SU-DHL-6 (cell line): Measurements from ENCODE around the gene CSNK1G3.
"Not testable (repeated sequence)": the region's sequence is repeated elsewhere in the genome, so short reads cannot be mapped to it uniquely, and the experiment has no call there.

Experiments used
- H2AFZ ChIP-seq: fragments of 200-600 bp; sonication (generic); 2 replicates; pipeline ENCODE4 v1.6.1; 2014; ENCODE audit warnings: low read depth, mild to moderate bottlenecking, moderate library complexity, mixed read lengths, antibody characterized with exemption, low read length; ENCODE audit not compliant: severe bottlenecking
- H3F3A ChIP-seq: fragments of 200-600 bp; shearing (Covaris generic); 2 replicates; pipeline ENCODE4 v1.6.0; 2016; ENCODE audit warnings: antibody characterized with exemption, mild to moderate bottlenecking; ENCODE audit not compliant: insufficient read depth
- H3K27ac ChIP-seq: fragments of 200-600 bp; sonication (generic); 2 replicates; pipeline ENCODE4 v1.5.1; 2016; ENCODE audit warnings: low read depth, mild to moderate bottlenecking, low read length, moderate library complexity, mixed read lengths
- H3K27me3 ChIP-seq: fragments of 200-600 bp; sonication (generic), shearing (Covaris generic); 2 replicates; pipeline ENCODE4 v1.6.0; 2014; ENCODE audit warnings: mild to moderate bottlenecking, low read length
- H3K36me3 ChIP-seq: fragments of 200-600 bp; sonication (generic); 2 replicates; pipeline ENCODE4 v1.6.1; 2014; ENCODE audit warnings: mild to moderate bottlenecking, low read length, mixed read lengths
- H3K4me2 ChIP-seq: fragments of 300-600, 200-600 bp; shearing (Covaris generic), sonication (generic); 2 replicates; pipeline ENCODE4 v1.6.0; 2014; ENCODE audit warnings: low read length, low read depth, mild to moderate bottlenecking; ENCODE audit not compliant: poor library complexity, severe bottlenecking
- H3K4me3 ChIP-seq: fragments of 200-600 bp; sonication (generic); 2 replicates; pipeline ENCODE4 v1.5.1; 2014; ENCODE audit warnings: antibody characterized with exemption, low read length, mild to moderate bottlenecking, mixed read lengths; ENCODE audit not compliant: insufficient read depth, poor library complexity, severe bottlenecking
- H3K79me2 ChIP-seq: fragments of 200-600 bp; sonication (generic); 2 replicates; pipeline ENCODE4 v1.6.1; 2014; ENCODE audit warnings: mild to moderate bottlenecking, low read length, moderate library complexity; ENCODE audit not compliant: insufficient read depth
- H3K9ac ChIP-seq: fragments of 200-600 bp; sonication (generic); 2 replicates; pipeline ENCODE4 v1.7.0; 2014; ENCODE audit warnings: mild to moderate bottlenecking, low read length
- H3K9me2 ChIP-seq: fragments of 200-600 bp; sonication (generic); replicated peaks from 2 replicates; pipeline ENCODE4 v1.6.1; 2014; ENCODE audit warnings: low read length; ENCODE audit not compliant: insufficient read depth
- H3K9me3 ChIP-seq: fragments of 200-600 bp; sonication (generic); 2 replicates; pipeline ENCODE4 v1.6.1; 2014; ENCODE audit warnings: low read length, mixed read lengths; ENCODE audit not compliant: insufficient read depth
- H4K20me1 ChIP-seq: fragments of 200-600 bp; sonication (generic); 2 replicates; pipeline ENCODE4 v1.6.1; 2014; ENCODE audit warnings: low read depth, mild to moderate bottlenecking, antibody characterized with exemption, low read length, moderate library complexity, mixed read lengths
- CTCF ChIP-seq: fragments of 200-600 bp; sonication (generic); IDR thresholded peaks from one replicate; pipeline ENCODE4 v1.5.1; 2017; ENCODE audit warnings: antibody characterized with exemption, mild to moderate bottlenecking, low read length, moderate library complexity; ENCODE audit not compliant: insufficient read depth, poor library complexity, severe bottlenecking
- EZH2phosphoT487 ChIP-seq: fragments of 200-600 bp; sonication (generic), shearing (Covaris generic); conservative IDR thresholded peaks from 2 replicates; pipeline ENCODE4 v1.6.1; 2018; ENCODE audit warnings: mild to moderate bottlenecking, antibody characterized with exemption, low read length, moderate library complexity, mixed read lengths

The CSNK1G3 gene

GRCh38 chr5:123486951-123487655, 24.9 kb upstream of the CSNK1G3 start:
- no peaks in the 10 kb centered on the region for H3K36me3 ChIP-seq
- H3K27ac ChIP-seq: no peak overlapping the region
- H3K9me3 ChIP-seq: no peaks in the 10 kb centered on the region
- H3K4me3 ChIP-seq: no peak overlapping the region
- no peak overlapping the region for H3K4me2 ChIP-seq
- H2AFZ ChIP-seq: no peak overlapping the region
- no peaks in the 10 kb centered on the region for H4K20me1 ChIP-seq
- no peak overlapping the region for H3K9ac ChIP-seq
- H3K27me3 ChIP-seq: no peaks in the 10 kb centered on the region
- H3K79me2 ChIP-seq: no peaks in the 10 kb centered on the region
- TF ChIP-seq EZH2phosphoT487: no peak
- no peak for TF ChIP-seq CTCF
- H3K9me2 ChIP-seq: no peaks in the 10 kb centered on the region
- H3F3A ChIP-seq: no peaks in the 10 kb centered on the region

GRCh38 chr5:123490974-123491373, 21.0 kb upstream of the CSNK1G3 start:
- Histone ChIP-seq H3K4me2 (no peak overlapping the region), H3K9me2 (no peaks in the 10 kb centered on the region), H3K79me2 (no peaks in the 10 kb centered on the region), H3F3A (no peaks in the 10 kb centered on the region), H4K20me1 (no peaks in the 10 kb centered on the region), H3K4me3 (no peak overlapping the region), H3K9me3 (no peaks in the 10 kb centered on the region), H3K27me3 (no peaks in the 10 kb centered on the region), H3K36me3 (no peaks in the 10 kb centered on the region), H3K9ac (no peak overlapping the region), H2AFZ (no peak overlapping the region), H3K27ac (no peak overlapping the region)
- TF ChIP-seq CTCF: no peak
- no peak for TF ChIP-seq EZH2phosphoT487

- H3K36me3 ChIP-seq, H3K9ac ChIP-seq, H3F3A ChIP-seq, H4K20me1 ChIP-seq, H3K4me3 ChIP-seq, H3K4me2 ChIP-seq, H3K27me3 ChIP-seq, H3K9me3 ChIP-seq, H3K9me2 ChIP-seq, H3K27ac ChIP-seq, H3K79me2 ChIP-seq, H2AFZ ChIP-seq: not testable (repeated sequence)
Observed at GRCh38 chr5:123495211-123495610, 16.8 kb upstream of the CSNK1G3 start.

GRCh38 chr5:123496892-123497291, 15.1 kb upstream of the CSNK1G3 start:
- H3F3A ChIP-seq: no peaks in the 10 kb centered on the region
- no peaks in the 10 kb centered on the region for H3K9me3 ChIP-seq
- H3K9me2 ChIP-seq: no peaks in the 10 kb centered on the region
- no peak for TF ChIP-seq CTCF
- no peak for TF ChIP-seq EZH2phosphoT487
- no peaks in the 10 kb centered on the region for H4K20me1 ChIP-seq
- H3K4me3 ChIP-seq: no peak overlapping the region
- H3K4me2 ChIP-seq: no peak overlapping the region
- no peak overlapping the region for H3K27ac ChIP-seq
- no peaks in the 10 kb centered on the region for H3K27me3 ChIP-seq
- H2AFZ ChIP-seq: no peak overlapping the region
- no peaks in the 10 kb centered on the region for H3K79me2 ChIP-seq
- no peaks in the 10 kb centered on the region for H3K36me3 ChIP-seq
- no peak overlapping the region for H3K9ac ChIP-seq
